Astrocyte (in vitro differentiated cells and primary cell): ENCODE measurements around the gene SUN3.

Experiments used
- EZH2 ChIP-seq: IDR thresholded peaks from 2 replicates; pipeline ENCODE4 v1.6.1; 2012; ENCODE audit warnings: mild to moderate bottlenecking, low read length, inconsistent platforms; ENCODE audit not compliant: insufficient read depth
- TF ChIP-seq, protein P1 (sequence below): IDR thresholded peaks from 2 replicates; pipeline ENCODE4 v1.5.1; 2011; ENCODE audit warnings: low read depth, mild to moderate bottlenecking, inconsistent platforms, low read length, moderate library complexity; ENCODE audit not compliant: insufficient read depth

DNA sequence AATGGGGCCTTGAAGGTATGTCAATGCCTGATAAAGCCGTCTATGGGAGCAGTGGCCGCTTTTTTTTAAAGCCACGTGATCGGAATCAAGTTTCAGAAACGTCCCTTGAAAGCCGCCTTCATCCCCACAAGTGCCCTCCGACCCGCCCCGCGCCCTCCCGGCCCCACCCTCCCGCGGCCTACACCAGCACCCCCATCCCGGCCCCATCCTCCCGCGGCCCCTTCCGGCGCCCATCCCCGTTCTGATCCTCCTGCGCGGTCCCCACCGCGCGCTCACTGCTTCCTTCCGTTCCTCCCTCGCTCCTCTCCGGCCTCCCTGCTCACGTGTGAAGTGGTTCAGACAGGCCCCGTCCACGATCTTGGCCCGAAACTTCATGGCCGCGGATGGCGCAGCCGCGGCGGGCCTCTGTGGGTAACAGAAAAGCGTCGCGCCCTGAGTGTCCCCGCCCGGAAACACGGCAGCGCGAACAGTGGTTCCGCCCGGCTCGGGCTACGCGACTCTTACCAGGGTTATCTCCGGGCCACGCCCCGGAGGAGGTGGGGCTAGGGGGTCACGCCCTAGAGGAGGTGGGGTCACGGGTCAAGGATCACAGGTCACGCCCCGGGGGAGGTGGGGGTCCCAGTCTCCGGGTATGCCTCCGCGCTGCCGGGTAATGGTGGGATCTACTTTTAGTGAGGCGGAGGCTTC lies 49.6 kb downstream of the SUN3 start, which contains the start of gene HUS1:
- TF ChIP-seq, protein P1, sequence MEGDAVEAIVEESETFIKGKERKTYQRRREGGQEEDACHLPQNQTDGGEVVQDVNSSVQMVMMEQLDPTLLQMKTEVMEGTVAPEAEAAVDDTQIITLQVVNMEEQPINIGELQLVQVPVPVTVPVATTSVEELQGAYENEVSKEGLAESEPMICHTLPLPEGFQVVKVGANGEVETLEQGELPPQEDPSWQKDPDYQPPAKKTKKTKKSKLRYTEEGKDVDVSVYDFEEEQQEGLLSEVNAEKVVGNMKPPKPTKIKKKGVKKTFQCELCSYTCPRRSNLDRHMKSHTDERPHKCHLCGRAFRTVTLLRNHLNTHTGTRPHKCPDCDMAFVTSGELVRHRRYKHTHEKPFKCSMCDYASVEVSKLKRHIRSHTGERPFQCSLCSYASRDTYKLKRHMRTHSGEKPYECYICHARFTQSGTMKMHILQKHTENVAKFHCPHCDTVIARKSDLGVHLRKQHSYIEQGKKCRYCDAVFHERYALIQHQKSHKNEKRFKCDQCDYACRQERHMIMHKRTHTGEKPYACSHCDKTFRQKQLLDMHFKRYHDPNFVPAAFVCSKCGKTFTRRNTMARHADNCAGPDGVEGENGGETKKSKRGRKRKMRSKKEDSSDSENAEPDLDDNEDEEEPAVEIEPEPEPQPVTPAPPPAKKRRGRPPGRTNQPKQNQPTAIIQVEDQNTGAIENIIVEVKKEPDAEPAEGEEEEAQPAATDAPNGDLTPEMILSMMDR, result no peak
- no peak for TF ChIP-seq EZH2
